ENCODE data around the gene ADRM1.

The ADRM1 gene

DNA sequence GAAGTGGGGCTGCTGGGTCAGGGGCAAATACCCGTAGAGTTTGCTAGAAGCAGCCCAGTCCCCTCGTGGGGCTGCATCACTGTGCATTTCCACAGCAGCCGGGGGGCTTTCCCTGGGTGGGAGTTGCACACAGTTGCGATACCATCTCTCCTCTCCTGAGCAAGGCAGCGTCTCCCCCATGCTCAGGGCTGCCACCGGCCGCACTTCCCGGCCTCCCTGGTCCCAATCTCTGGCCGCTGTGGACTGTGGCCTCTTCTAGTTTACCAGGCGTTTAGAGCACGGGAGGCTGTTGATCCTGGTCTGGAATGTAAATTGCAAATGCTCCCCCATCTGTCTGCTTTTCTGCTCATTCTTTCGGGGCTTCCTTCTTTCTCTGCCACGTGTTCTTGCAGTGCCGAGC is 33.4 kb upstream of the ADRM1 start:
- no peak overlapping the region for H3K27ac ChIP-seq
- TF ChIP-seq, protein P1, sequence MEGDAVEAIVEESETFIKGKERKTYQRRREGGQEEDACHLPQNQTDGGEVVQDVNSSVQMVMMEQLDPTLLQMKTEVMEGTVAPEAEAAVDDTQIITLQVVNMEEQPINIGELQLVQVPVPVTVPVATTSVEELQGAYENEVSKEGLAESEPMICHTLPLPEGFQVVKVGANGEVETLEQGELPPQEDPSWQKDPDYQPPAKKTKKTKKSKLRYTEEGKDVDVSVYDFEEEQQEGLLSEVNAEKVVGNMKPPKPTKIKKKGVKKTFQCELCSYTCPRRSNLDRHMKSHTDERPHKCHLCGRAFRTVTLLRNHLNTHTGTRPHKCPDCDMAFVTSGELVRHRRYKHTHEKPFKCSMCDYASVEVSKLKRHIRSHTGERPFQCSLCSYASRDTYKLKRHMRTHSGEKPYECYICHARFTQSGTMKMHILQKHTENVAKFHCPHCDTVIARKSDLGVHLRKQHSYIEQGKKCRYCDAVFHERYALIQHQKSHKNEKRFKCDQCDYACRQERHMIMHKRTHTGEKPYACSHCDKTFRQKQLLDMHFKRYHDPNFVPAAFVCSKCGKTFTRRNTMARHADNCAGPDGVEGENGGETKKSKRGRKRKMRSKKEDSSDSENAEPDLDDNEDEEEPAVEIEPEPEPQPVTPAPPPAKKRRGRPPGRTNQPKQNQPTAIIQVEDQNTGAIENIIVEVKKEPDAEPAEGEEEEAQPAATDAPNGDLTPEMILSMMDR (conservative IDR thresholded peaks at IDR 0.05) = no peak

DNA sequence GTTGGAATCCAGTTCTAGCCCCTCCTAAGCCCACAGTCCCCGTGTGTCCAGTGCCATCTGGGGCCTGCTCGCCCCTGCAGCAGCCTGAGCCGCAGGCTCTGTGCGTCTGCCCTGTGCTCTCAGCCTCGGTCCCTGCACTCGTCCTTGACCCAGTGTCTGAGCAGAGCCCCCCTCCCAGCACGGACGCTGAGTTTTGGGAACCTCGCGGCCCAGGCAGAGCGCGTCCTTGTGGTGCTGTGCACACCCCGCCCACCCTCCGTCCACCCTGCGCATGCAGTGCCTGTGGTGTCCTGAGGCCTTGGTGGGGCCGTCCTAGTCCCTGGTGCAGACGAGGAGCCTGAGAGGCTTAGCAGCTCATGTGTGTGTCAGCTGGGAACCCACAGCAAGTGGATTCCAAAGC is 32.9 kb upstream of the ADRM1 start:
- TF ChIP-seq, protein P1 (conservative IDR thresholded peaks at IDR 0.05) = no peak
- no peak overlapping the region for H3K27ac ChIP-seq

DNA sequence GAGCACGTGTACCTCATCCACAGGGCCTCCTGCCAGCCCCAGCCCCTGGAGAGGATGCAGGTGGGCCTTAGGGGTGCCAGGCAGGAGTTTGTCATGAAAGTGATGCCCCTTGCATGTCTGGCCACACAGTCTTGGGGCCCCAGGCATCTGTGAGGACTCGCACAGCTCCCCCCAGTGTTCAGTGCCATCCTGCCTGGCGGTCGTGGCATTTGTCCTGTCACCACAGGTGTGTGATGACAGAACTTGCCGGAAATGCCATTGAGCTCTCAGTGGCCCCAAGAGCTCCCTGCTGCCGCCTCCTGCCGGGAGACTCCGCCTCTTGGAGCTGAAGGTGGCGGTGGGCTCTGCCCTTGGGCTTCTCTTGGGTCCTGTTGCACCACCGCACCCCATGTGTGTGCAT is 30.6 kb upstream of the ADRM1 start:
- TF ChIP-seq, protein P1 (conservative IDR thresholded peaks at IDR 0.05) = no peak
- H3K27ac ChIP-seq = no peak overlapping the region

DNA sequence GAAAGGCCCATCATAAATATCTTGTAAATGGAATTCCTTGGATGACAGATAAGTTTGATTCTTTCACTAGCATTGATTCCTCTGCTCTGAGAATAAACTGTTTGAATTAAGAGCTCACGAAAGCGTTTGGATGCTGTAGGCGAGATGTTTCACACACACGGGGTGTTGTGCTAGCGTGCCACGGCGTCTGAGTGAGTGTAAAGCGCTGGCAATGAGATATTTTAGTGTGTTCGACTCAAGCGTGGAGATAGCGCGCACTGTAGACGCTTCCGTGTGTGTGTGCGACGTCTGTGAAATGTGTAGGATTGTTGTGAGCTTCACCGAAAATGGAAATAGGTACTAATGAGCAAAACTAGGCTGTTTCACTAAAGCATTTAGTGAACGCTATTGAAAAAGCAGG is 29.4 kb upstream of the ADRM1 start:
- peak overlapping the region; percentile 59; the same call in 1 of the 2 replicates for H3K27ac ChIP-seq
- TF ChIP-seq, protein P1 (conservative IDR thresholded peaks at IDR 0.05) = no peak

DNA sequence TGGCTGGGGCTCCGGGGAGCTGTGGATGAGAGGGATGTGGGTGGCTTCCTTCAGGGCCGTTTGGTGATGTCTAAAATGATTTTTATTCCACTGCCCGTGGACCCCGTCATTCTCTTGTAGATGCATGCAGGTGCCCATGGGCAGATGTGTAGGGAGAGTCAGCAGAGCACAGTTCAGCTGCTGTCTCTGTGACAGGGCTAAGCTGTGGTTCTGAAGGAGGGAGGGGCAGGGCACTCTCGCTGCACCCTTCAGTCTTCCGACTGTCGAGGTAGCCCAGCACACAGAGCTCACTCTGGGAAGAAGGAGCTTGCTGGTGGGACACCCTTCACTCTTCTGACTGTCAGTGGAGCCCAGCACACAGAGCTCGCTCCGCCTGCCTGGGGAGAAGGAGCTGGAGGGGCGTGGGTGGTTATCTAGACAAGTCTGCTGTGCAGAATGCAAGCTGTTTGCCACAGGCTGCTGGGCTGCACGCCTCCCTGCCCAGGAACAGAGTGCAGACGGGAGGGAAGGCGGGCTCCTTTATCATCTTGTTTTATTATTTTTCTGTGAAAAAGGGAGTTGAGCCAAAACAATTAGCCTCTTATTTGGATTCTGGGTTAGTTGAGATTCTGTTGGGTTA is 28.4 kb upstream of the ADRM1 start:
- peak overlapping the region; percentile 59 for H3K27ac ChIP-seq

DNA sequence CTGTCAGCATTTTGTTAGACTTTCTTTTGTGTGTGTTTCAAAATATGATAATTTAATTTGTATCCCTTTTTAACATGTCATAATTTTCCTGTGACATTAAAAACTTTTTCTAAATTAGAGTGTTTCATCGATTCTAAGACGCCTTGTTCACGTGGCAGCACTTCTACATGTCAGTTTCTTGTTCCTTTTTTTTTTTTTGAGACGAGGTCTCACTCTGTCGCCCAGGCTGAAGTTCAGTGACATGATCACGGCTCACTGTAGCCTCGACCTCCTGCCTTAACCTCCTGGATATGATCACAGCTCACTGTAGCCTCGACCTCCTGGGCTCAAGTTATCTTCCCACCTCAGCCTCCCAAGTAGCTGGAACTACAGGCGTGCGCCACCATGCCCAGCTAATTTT is 27.6 kb upstream of the ADRM1 start:
- H3K27ac ChIP-seq = peak overlapping the region; percentile 59
- TF ChIP-seq, protein P1 (conservative IDR thresholded peaks at IDR 0.05) = no peak

More for the DNA sequence above, 28.4 kb upstream of the ADRM1 start:
- TF ChIP-seq, protein P1 (conservative IDR thresholded peaks at IDR 0.05) = no peak

DNA sequence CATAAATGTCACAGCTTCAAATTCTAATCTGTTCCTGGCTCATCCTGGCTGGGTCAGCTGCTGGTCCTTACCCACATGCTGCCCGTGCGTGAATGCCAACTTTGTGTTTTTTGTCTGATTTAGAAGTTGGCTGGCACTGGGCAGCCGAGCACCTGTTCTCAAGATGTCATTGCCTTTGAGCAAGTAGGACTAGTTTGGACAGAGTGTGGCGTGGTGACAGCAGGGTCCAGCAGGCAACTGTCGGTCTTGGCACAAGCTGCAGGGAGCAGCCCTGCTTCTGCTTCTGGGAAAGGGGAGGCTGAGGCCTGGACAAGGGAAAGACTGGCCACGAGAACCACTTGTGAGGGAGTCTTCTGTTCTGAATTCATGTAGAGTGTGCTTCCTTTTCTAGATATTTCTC is 26.4 kb upstream of the ADRM1 start:
- TF ChIP-seq, protein P1 (conservative IDR thresholded peaks at IDR 0.05) = no peak
- H3K27ac ChIP-seq = no peak overlapping the region

Data from VCaP (cell line).